Peyer's patch (tissue), 4 donors: ENCODE measurements around the gene POC1A.

Source experiments
- POLR2A ChIP-seq, 2 donors: fragments of 450-650 bp; IDR thresholded peaks; one replicate each; pipeline ENCODE4 v1.5.1; 2017; ENCODE audit warnings: antibody characterized with exemption in 2 of 2, mild to moderate bottlenecking in 2 of 2, moderate library complexity in 2 of 2
- TF ChIP-seq, protein P1 (sequence below), 6 experiments: fragments of 450-650 bp in 4 of 6; fragments of 200-600 bp in 2 of 6; sonication (generic) in 1 of 6; IDR thresholded peaks; one replicate each; pipeline ENCODE4 v1.5.1; 2017 to 2019; ENCODE audit warnings: antibody characterized with exemption in 6 of 6, mild to moderate bottlenecking in 3 of 6, moderate library complexity in 1 of 6

- TF ChIP-seq POLR2A (IDR thresholded peaks at IDR 0.05) = no peak
- TF ChIP-seq, protein P1, sequence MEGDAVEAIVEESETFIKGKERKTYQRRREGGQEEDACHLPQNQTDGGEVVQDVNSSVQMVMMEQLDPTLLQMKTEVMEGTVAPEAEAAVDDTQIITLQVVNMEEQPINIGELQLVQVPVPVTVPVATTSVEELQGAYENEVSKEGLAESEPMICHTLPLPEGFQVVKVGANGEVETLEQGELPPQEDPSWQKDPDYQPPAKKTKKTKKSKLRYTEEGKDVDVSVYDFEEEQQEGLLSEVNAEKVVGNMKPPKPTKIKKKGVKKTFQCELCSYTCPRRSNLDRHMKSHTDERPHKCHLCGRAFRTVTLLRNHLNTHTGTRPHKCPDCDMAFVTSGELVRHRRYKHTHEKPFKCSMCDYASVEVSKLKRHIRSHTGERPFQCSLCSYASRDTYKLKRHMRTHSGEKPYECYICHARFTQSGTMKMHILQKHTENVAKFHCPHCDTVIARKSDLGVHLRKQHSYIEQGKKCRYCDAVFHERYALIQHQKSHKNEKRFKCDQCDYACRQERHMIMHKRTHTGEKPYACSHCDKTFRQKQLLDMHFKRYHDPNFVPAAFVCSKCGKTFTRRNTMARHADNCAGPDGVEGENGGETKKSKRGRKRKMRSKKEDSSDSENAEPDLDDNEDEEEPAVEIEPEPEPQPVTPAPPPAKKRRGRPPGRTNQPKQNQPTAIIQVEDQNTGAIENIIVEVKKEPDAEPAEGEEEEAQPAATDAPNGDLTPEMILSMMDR (IDR thresholded peaks at IDR 0.05) = no peak
Measured at GRCh38 chr3:52149021-52149420, 5.2 kb downstream of the POC1A start.
